Esophagus muscularis mucosa (tissue), 3 donors: ENCODE results near the gene MN1.

ENCODE experiments used
- CTCF ChIP-seq, 3 experiments: fragments of 200-600 bp in 2 of 3; fragments of 450-650 bp in 1 of 3; sonication (generic) in 2 of 3; IDR thresholded peaks; one replicate each; pipeline ENCODE4 v1.5.1; 2017 to 2019; ENCODE audit warnings: antibody characterized with exemption in 3 of 3, mild to moderate bottlenecking in 2 of 3, moderate library complexity in 1 of 3
- POLR2AphosphoS5 ChIP-seq, 2 donors: sonication (generic); formaldehyde crosslinking; IDR thresholded peaks; one replicate each; pipeline ENCODE4 v1.6.1; 2017; ENCODE audit warnings: antibody characterized with exemption in 2 of 2

DNA sequence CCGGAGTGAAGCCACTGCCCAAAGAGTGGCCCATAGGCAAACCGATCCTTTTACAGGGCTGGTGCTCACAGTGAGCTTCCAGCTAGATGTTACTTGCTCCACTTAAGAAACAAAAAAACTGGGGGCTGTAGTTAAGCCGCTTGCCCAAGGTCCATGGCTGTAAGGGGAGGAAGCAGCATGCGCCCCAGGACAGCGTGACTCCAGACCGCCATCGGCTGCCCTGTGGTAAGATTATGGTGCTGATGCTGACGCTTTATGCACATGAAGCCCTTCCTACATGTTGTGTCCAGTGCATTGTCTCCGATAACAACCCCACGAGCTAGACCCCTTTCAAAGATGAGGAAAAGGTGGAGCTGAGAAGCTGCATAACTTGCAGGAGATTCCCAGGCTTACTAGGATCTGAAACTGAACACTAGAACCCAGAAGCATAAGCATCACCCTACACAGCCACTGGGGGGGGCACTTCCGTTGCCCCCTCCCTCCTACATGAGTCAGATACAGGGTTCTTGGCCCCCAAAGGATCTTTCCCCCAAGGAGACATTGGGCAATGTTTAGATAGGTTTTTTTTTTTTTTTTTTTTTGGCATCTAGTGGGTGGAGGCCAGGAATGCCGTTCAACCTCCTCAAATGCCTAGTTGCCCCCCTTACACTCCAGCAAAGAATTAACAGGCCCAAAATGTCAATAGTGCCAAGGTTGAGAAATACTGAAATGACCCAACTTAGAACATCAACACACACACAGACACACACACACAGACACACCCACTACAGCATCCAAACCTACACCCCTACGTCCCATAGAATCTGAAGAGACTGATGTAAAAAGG is 53.9 kb downstream of the MN1 start:
- TF ChIP-seq CTCF (IDR thresholded peaks at IDR 0.05) (peak in 1 of 3 experiments; percentile 26), POLR2AphosphoS5 (IDR thresholded peaks at IDR 0.05) (peak in 1 of 2 donors; percentile 26)
